ENCODE measurements around the gene RSPO3. TPM values are rescaled to one million over a fixed set of nuclear protein-coding genes. Genes with fewer than 3 reads are reported as not detected.

Gene RSPO3
- total and polyA plus RNA-seq, 2 of the 4 experiments (the other 2 are of a cell fraction): not detected

GRCh38 chr6:127076466-127076865 lies 42.0 kb upstream of the RSPO3 start:
- Histone ChIP-seq H3K79me1 (ENCODE audit: low read depth in 1 of 2, low read length in 2 of 2) (no peaks in the 10 kb centered on the region), H3K4me1 (ENCODE audit: control insufficient read depth, insufficient read depth, low read length) (no peaks in the 10 kb centered on the region), H3K18ac (ENCODE audit: low read depth, low read length) (no peak overlapping the region), H3K4ac (ENCODE audit: low read depth, low read length) (no peak overlapping the region), H2BK15ac (ENCODE audit: low read depth, low read length) (no peak overlapping the region), H3K14ac (replicated peaks; ENCODE audit: low read depth, low read length) (no peak overlapping the region), H2BK120ac (ENCODE audit: low read depth, low read length) (no peak overlapping the region), H3K4me3 (ENCODE audit: insufficient read depth, low read depth, low read length) (no peak overlapping the region), H3K9me1 (ENCODE audit: insufficient read depth, low read length) (no peaks in the 10 kb centered on the region), H3K27ac (ENCODE audit: insufficient read depth, low read length) (no peak overlapping the region), H4K20me1 (ENCODE audit: insufficient read depth, low read length) (no peaks in the 10 kb centered on the region), H3K56ac (ENCODE audit: extremely low read depth, insufficient read depth, low read length) (no peak overlapping the region), H3K9me3 (ENCODE audit: control insufficient read depth, insufficient read depth, low read length) (no peaks in the 10 kb centered on the region), H3K23ac (ENCODE audit: low read depth, low read length) (no peak overlapping the region), H3K36me3 (ENCODE audit: control insufficient read depth, insufficient read depth, low read length) (no peaks in the 10 kb centered on the region), H2BK5ac (ENCODE audit: low read depth, low read length, poor library complexity, severe bottlenecking) (no peak overlapping the region), H2AFZ (replicated peaks; ENCODE audit: low read length, poor library complexity) (no peak overlapping the region), H3K4me2 (ENCODE audit: low read depth, low read length) (no peak overlapping the region), H2BK20ac (ENCODE audit: low read depth, low read length) (no peak overlapping the region), H4K91ac (ENCODE audit: insufficient read depth, low read depth, low read length) (no peak overlapping the region), H4K5ac (ENCODE audit: low read depth, low read length) (no peak overlapping the region), H2AK5ac (ENCODE audit: low read depth, low read length) (no peak overlapping the region), H4K8ac (ENCODE audit: low read depth in 2 of 2, low read length in 2 of 2) (no peak overlapping the region), H3K9ac (ENCODE audit: low read depth, low read length) (no peak overlapping the region), H2AK9ac (replicated peaks; ENCODE audit: low read depth, low read length, poor library complexity) (no peak overlapping the region), H3K27me3 (ENCODE audit: control insufficient read depth, insufficient read depth, low read length) (no peaks in the 10 kb centered on the region)
- WGBS, 2 experiments (ENCODE audit: extremely low coverage in 2 of 2, insufficient read length in 1 of 2): no CpG with 5 or more reads among the region's 4 CpGs
- ATAC-seq (ENCODE audit: low read depth): no peak
- no TSS peak for BruUV-seq (replicated peaks)
- dilution Hi-C loops (cut with HindIII; ENCODE audit: low sequenced_read_pairs, unreplicated experiment) (no loop called here), in situ Hi-C loops (cut with MboI; ENCODE audit: low sequenced_read_pairs) (no loop called here), intact Hi-C loops (cut with micrococcal nuclease) (no loop called here)
- TF ChIP-seq FOS (IDR thresholded peaks at IDR 0.05; ENCODE audit: low read depth, low read length): no peak
- ChIA-PET CTCF (no interaction called here), POLR2A (ENCODE audit: unreplicated experiment) (no interaction called here)
- no peak for DNase-seq

Data from IMR-90 (cell line).